ENCODE results near the gene ST3GAL3. TPM values are rescaled to one million over a fixed set of nuclear protein-coding genes. Genes with fewer than 3 reads are reported as not detected.
A peak's percentile ranks its signal among the peaks of the same experiment; 100 is the strongest.

ST3GAL3 gene
- total RNA-seq, 2 experiments from 2014 or later: 23.7 to 24.3 TPM

GRCh38 chr1:43686801-43687200, 20.5 kb upstream of the ST3GAL3 start:
- Mint-ChIP-seq H3K9me3 (no peaks in the 10 kb centered on the region), H3K4me3 (no peak overlapping the region), H3K36me3 (ENCODE audit: low read depth) (peaks cover 65% of the 10 kb centered on the region), H3K4me1 (peaks cover 2% of the 10 kb centered on the region), H3K27me3 (no peaks in the 10 kb centered on the region), H3K27ac (no peak overlapping the region)
- CTCF ChIA-PET: interaction anchor here (1.0 kb wide), 1 partner anchor 14 kb away, joined by 3 read pairs; no protein-coding TSS in a partner anchor
- POLR2A ChIA-PET: no interaction called here
- no peak for DNase-seq

- H3K9me3 Mint-ChIP-seq: no peaks in the 10 kb centered on the region
- no peaks in the 10 kb centered on the region for H3K27me3 Mint-ChIP-seq
- no peak overlapping the region for H3K4me3 Mint-ChIP-seq
- no peak for DNase-seq
- CTCF ChIA-PET: interaction anchor here (0.8 to 2.1 kb wide), 2 partner anchors 42 to 247 kb away, joined by 3 to 7 read pairs; partner anchors contain the start of gene ARTN
- POLR2A ChIA-PET: no interaction called here
- H3K27ac Mint-ChIP-seq: no peak overlapping the region
- peaks cover 2% of the 10 kb centered on the region for H3K4me1 Mint-ChIP-seq
- H3K36me3 Mint-ChIP-seq (ENCODE audit: low read depth): peaks cover 68% of the 10 kb centered on the region
These were observed 19.8 kb upstream of the ST3GAL3 start for GRCh38 chr1:43687301-43688108.

- Mint-ChIP-seq H3K27me3 (no peaks in the 10 kb centered on the region), H3K9me3 (no peaks in the 10 kb centered on the region), H3K36me3 (ENCODE audit: low read depth) (peaks cover 73% of the 10 kb centered on the region), H3K4me1 (peaks cover 2% of the 10 kb centered on the region), H3K4me3 (no peak overlapping the region), H3K27ac (no peak overlapping the region)
- ChIA-PET CTCF (interaction anchor here (0.8 to 2.1 kb wide), 2 partner anchors 42 to 246 kb away, joined by 3 to 7 read pairs; partner anchors contain the start of gene ARTN), POLR2A (no interaction called here)
- no peak for DNase-seq
These were observed 19.3 kb upstream of the ST3GAL3 start for GRCh38 chr1:43688109-43688387.

GRCh38 chr1:43688594-43689000, 18.7 kb upstream of the ST3GAL3 start:
- H3K36me3 Mint-ChIP-seq (ENCODE audit: low read depth): peaks cover 73% of the 10 kb centered on the region
- peaks cover 2% of the 10 kb centered on the region for H3K4me1 Mint-ChIP-seq
- no peak overlapping the region for H3K4me3 Mint-ChIP-seq
- DNase-seq: no peak
- H3K9me3 Mint-ChIP-seq: no peaks in the 10 kb centered on the region
- POLR2A ChIA-PET: no interaction called here
- H3K27ac Mint-ChIP-seq: peak overlapping the region; percentile 19
- CTCF ChIA-PET: interaction anchor here (0.6 to 2.1 kb wide), 3 partner anchors 43 to 330 kb away, joined by 3 to 7 read pairs (median 3); partner anchors contain the start of gene ARTN
- no peaks in the 10 kb centered on the region for H3K27me3 Mint-ChIP-seq

- POLR2A ChIA-PET: no interaction called here
- no peak overlapping the region for H3K27ac Mint-ChIP-seq
- H3K27me3 Mint-ChIP-seq: no peaks in the 10 kb centered on the region
- H3K36me3 Mint-ChIP-seq (ENCODE audit: low read depth): peaks cover 67% of the 10 kb centered on the region
- no peak for DNase-seq
- H3K9me3 Mint-ChIP-seq: no peaks in the 10 kb centered on the region
- H3K4me3 Mint-ChIP-seq: no peak overlapping the region
- CTCF ChIA-PET: interaction anchor here (0.6 to 2.1 kb wide), 3 partner anchors 8 to 330 kb away, joined by 3 to 7 read pairs (median 3); partner anchors contain the start of gene ARTN
- peaks cover 2% of the 10 kb centered on the region for H3K4me1 Mint-ChIP-seq
These were observed 18.0 kb upstream of the ST3GAL3 start for GRCh38 chr1:43689289-43689688.

GRCh38 chr1:43691871-43692815, 15.2 kb upstream of the ST3GAL3 start:
- Mint-ChIP-seq H3K4me3 (no peak overlapping the region), H3K9me3 (no peaks in the 10 kb centered on the region), H3K27ac (no peak overlapping the region), H3K27me3 (no peaks in the 10 kb centered on the region), H3K36me3 (ENCODE audit: low read depth) (peaks cover 47% of the 10 kb centered on the region), H3K4me1 (peaks cover 2% of the 10 kb centered on the region)
- no peak for DNase-seq
- CTCF ChIA-PET: interaction anchor here (1.0 to 1.2 kb wide), 2 partner anchors 42 to 243 kb away, joined by 3 read pairs; partner anchors contain the start of gene KDM4A
- POLR2A ChIA-PET: no interaction called here

GRCh38 chr1:43693371-43693770, 14.0 kb upstream of the ST3GAL3 start:
- Mint-ChIP-seq H3K27me3 (no peaks in the 10 kb centered on the region), H3K4me1 (no peaks in the 10 kb centered on the region), H3K4me3 (no peak overlapping the region), H3K27ac (no peak overlapping the region), H3K36me3 (ENCODE audit: low read depth) (peaks cover 44% of the 10 kb centered on the region), H3K9me3 (no peaks in the 10 kb centered on the region)
- ChIA-PET CTCF (interaction anchor here (0.8 kb wide), 1 partner anchor 32 kb away, joined by 4 read pairs; no protein-coding TSS in a partner anchor), POLR2A (no interaction called here)
- no peak for DNase-seq

- CTCF ChIA-PET: no interaction called here
- H3K27ac Mint-ChIP-seq: no peak overlapping the region
These were observed 8.1 kb upstream of the ST3GAL3 start for GRCh38 chr1:43699281-43699680.

GRCh38 chr1:43703836-43704235, 3.5 kb upstream of the ST3GAL3 start:
- Mint-ChIP-seq H3K27ac (no peak overlapping the region), H3K4me3 (no peak overlapping the region), H3K36me3 (ENCODE audit: low read depth) (peaks cover 34% of the 10 kb centered on the region), H3K4me1 (peaks cover 25% of the 10 kb centered on the region), H3K9me3 (no peaks in the 10 kb centered on the region), H3K27me3 (no peaks in the 10 kb centered on the region)
- ChIA-PET CTCF (interaction anchor here (1.0 kb wide), 2 partner anchors 10 to 22 kb away, joined by 3 to 4 read pairs; no protein-coding TSS in a partner anchor), POLR2A (no interaction called here)
- no peak for DNase-seq

More at GRCh38 chr1:43699281-43699680, 8.1 kb upstream of the ST3GAL3 start:
- POLR2A ChIA-PET: no interaction called here
- H3K4me3 Mint-ChIP-seq: no peak overlapping the region
- H3K4me1 Mint-ChIP-seq: no peaks in the 10 kb centered on the region
- peaks cover 17% of the 10 kb centered on the region for H3K36me3 Mint-ChIP-seq (ENCODE audit: low read depth)
- no peaks in the 10 kb centered on the region for H3K9me3 Mint-ChIP-seq
- no peak for DNase-seq
- no peaks in the 10 kb centered on the region for H3K27me3 Mint-ChIP-seq

GRCh38 chr1:43704838-43705237, 2.5 kb upstream of the ST3GAL3 start:
- no peak overlapping the region for H3K27ac Mint-ChIP-seq
- ChIA-PET CTCF (interaction anchor here (0.7 to 1.0 kb wide), 2 partner anchors 9 to 270 kb away, joined by 3 read pairs; partner anchors contain the start of gene ATP6V0B), POLR2A (no interaction called here)
- DNase-seq: no peak
- H3K27me3 Mint-ChIP-seq: no peaks in the 10 kb centered on the region
- H3K36me3 Mint-ChIP-seq (ENCODE audit: low read depth): peaks cover 40% of the 10 kb centered on the region
- peaks cover 30% of the 10 kb centered on the region for H3K4me1 Mint-ChIP-seq
- H3K9me3 Mint-ChIP-seq: no peaks in the 10 kb centered on the region
- no peak overlapping the region for H3K4me3 Mint-ChIP-seq

GRCh38 chr1:43705334-43705733, 2.0 kb upstream of the ST3GAL3 start:
- H3K9me3 Mint-ChIP-seq: no peaks in the 10 kb centered on the region
- peaks cover 32% of the 10 kb centered on the region for H3K4me1 Mint-ChIP-seq
- CTCF ChIA-PET: interaction anchor here (0.7 kb wide), 1 partner anchor 270 kb away, joined by 3 read pairs; the partner anchor contains the start of gene ATP6V0B
- no peak for DNase-seq
- H3K4me3 Mint-ChIP-seq: peak overlapping the region; percentile 83
- POLR2A ChIA-PET: no interaction called here
- peaks cover 42% of the 10 kb centered on the region for H3K36me3 Mint-ChIP-seq (ENCODE audit: low read depth)
- H3K27ac Mint-ChIP-seq: no peak overlapping the region
- no peaks in the 10 kb centered on the region for H3K27me3 Mint-ChIP-seq

- no peaks in the 10 kb centered on the region for H3K27me3 Mint-ChIP-seq
- ChIA-PET POLR2A (no interaction called here), CTCF (interaction anchor here (0.6 kb wide), 1 partner anchor 40 kb away, joined by 3 read pairs; no protein-coding TSS in a partner anchor)
- peaks cover 36% of the 10 kb centered on the region for H3K4me1 Mint-ChIP-seq
- H3K9me3 Mint-ChIP-seq: no peaks in the 10 kb centered on the region
- peak overlapping the region; percentile 85 for H3K27ac Mint-ChIP-seq
- peaks cover 44% of the 10 kb centered on the region for H3K36me3 Mint-ChIP-seq (ENCODE audit: low read depth)
- no peak for DNase-seq
- peak overlapping the region; percentile 83 for H3K4me3 Mint-ChIP-seq
These were observed 1.2 kb upstream of the ST3GAL3 start for GRCh38 chr1:43705982-43706597.
